Astrocyte (in vitro differentiated cells and primary cell): ENCODE results near the gene CHCHD4. TPM values are rescaled to one million over a fixed set of nuclear protein-coding genes. Genes with fewer than 3 reads are reported as not detected.

Experiments used
- DNase-seq: peaks from one replicate; pipeline ENCODE4 v3.0.0-alpha.2; 2010; ENCODE audit warnings: low read depth
- FAIRE-seq: peaks from 2 replicates; lab custom pipeline; 2011; peaks lifted over from hg19 to GRCh38; lab: Jason Lieb, UNC
- H2AFZ ChIP-seq: 2 replicates; pipeline ENCODE4 v1.6.0; 2012; ENCODE audit warnings: low read depth, low read length, inconsistent platforms
- H3K27ac ChIP-seq: 2 replicates; pipeline ENCODE4 v1.5.1; 2011; ENCODE audit warnings: low read depth, low read length, inconsistent platforms
- H3K27me3 ChIP-seq: 2 replicates; pipeline ENCODE4 v1.6.0; 2011; ENCODE audit warnings: low read length, inconsistent platforms; ENCODE audit not compliant: insufficient read depth
- H3K36me3 ChIP-seq: 2 replicates; pipeline ENCODE4 v1.5.1; 2011; ENCODE audit warnings: low read length, inconsistent platforms; ENCODE audit not compliant: insufficient read depth
- H3K4me1 ChIP-seq: 2 replicates; pipeline ENCODE4 v1.5.1; 2011; ENCODE audit warnings: low read length, inconsistent platforms; ENCODE audit not compliant: insufficient read depth
- H3K4me2 ChIP-seq: 2 replicates; pipeline ENCODE4 v1.6.0; 2012; ENCODE audit warnings: low read length, inconsistent platforms
- H3K4me3 ChIP-seq: 2 replicates; pipeline ENCODE4 v1.5.1; 2011; ENCODE audit warnings: low read depth, mild to moderate bottlenecking, low read length, inconsistent platforms; ENCODE audit not compliant: insufficient read depth
- H3K79me2 ChIP-seq: 2 replicates; pipeline ENCODE4 v1.6.0; 2012; ENCODE audit warnings: mild to moderate bottlenecking, low read length, inconsistent platforms; ENCODE audit not compliant: insufficient read depth
- H3K9ac ChIP-seq: 2 replicates; pipeline ENCODE4 v1.6.0; 2012; ENCODE audit warnings: mild to moderate bottlenecking, low read length, inconsistent platforms
- H3K9me3 ChIP-seq: 2 replicates; pipeline ENCODE4 v1.5.1; 2012; ENCODE audit warnings: low read depth, mild to moderate bottlenecking, low read length, inconsistent platforms; ENCODE audit not compliant: insufficient read depth
- H4K20me1 ChIP-seq: 2 replicates; pipeline ENCODE4 v1.6.0; 2012; ENCODE audit warnings: low read length, inconsistent platforms; ENCODE audit not compliant: insufficient read depth
- H3K27ac Mint-ChIP-seq: one replicate; pipeline ENCODE4 v1.8.0; 2021; ENCODE audit warnings: mild to moderate bottlenecking, mixed read lengths; ENCODE audit not compliant: unreplicated experiment
- H3K27me3 Mint-ChIP-seq: one replicate; pipeline ENCODE4 v1.8.0; 2021; ENCODE audit warnings: low read depth, mixed read lengths; ENCODE audit not compliant: unreplicated experiment
- H3K36me3 Mint-ChIP-seq: one replicate; pipeline ENCODE4 v1.8.0; 2021; ENCODE audit warnings: low read depth, mixed read lengths; ENCODE audit not compliant: unreplicated experiment
- H3K4me1 Mint-ChIP-seq: one replicate; pipeline ENCODE4 v1.8.0; 2021; ENCODE audit warnings: low read depth, mixed read lengths; ENCODE audit not compliant: unreplicated experiment
- H3K4me3 Mint-ChIP-seq: one replicate; pipeline ENCODE4 v1.8.0; 2021; ENCODE audit warnings: mild to moderate bottlenecking, moderate library complexity, mixed read lengths; ENCODE audit not compliant: unreplicated experiment
- H3K9me3 Mint-ChIP-seq: one replicate; pipeline ENCODE4 v1.8.0; 2021; ENCODE audit warnings: mild to moderate bottlenecking, mixed read lengths; ENCODE audit not compliant: unreplicated experiment
- CTCF ChIP-seq: IDR thresholded peaks from 2 replicates; pipeline ENCODE4 v1.5.1; 2011; ENCODE audit warnings: low read depth, mild to moderate bottlenecking, inconsistent platforms, low read length, moderate library complexity; ENCODE audit not compliant: insufficient read depth
- EZH2 ChIP-seq: IDR thresholded peaks from 2 replicates; pipeline ENCODE4 v1.6.1; 2012; ENCODE audit warnings: mild to moderate bottlenecking, low read length, inconsistent platforms; ENCODE audit not compliant: insufficient read depth
- total RNA-seq: library from RNA; stranded (reverse); gene quantifications from 2 replicates; pipeline ENCODE4 v1.2.1, GENCODE V29; 2021

CHCHD4 gene
- total RNA-seq, 1 donor from 2014 or later: 10.3 TPM

- no peaks in the 10 kb centered on the region for H3K79me2 ChIP-seq
- Mint-ChIP-seq H3K27me3 (no peaks in the 10 kb centered on the region), H3K9me3 (no peaks in the 10 kb centered on the region), H3K27ac (no peak overlapping the region), H3K4me1 (peaks cover 41% of the 10 kb centered on the region), H3K36me3 (peaks cover 16% of the 10 kb centered on the region), H3K4me3 (no peak overlapping the region)
- peaks cover 30% of the 10 kb centered on the region for H3K4me1 ChIP-seq
- no peaks in the 10 kb centered on the region for H3K9me3 ChIP-seq
- H3K9ac ChIP-seq: no peak overlapping the region
- DNase-seq (no peak), FAIRE-seq (no peak)
- H4K20me1 ChIP-seq: peaks cover 3% of the 10 kb centered on the region
- no peak for TF ChIP-seq CTCF
- TF ChIP-seq EZH2: no peak
- no peak overlapping the region for H3K4me3 ChIP-seq
- H3K36me3 ChIP-seq: peaks cover 17% of the 10 kb centered on the region
- no peak overlapping the region for H3K27ac ChIP-seq
- no peak overlapping the region for H2AFZ ChIP-seq
- no peak overlapping the region for H3K4me2 ChIP-seq
- H3K27me3 ChIP-seq: no peaks in the 10 kb centered on the region
These were observed 17.1 kb upstream of the CHCHD4 start for GRCh38 chr3:14141602-14142341.

- peak; percentile 25 for DNase-seq
- Histone ChIP-seq H3K27ac (no peak overlapping the region), H3K9ac (no peak overlapping the region), H4K20me1 (peaks cover 3% of the 10 kb centered on the region), H3K36me3 (peaks cover 18% of the 10 kb centered on the region), H2AFZ (no peak overlapping the region), H3K4me3 (no peak overlapping the region), H3K79me2 (no peaks in the 10 kb centered on the region), H3K4me2 (no peak overlapping the region), H3K27me3 (no peaks in the 10 kb centered on the region), H3K9me3 (no peaks in the 10 kb centered on the region), H3K4me1 (peaks cover 30% of the 10 kb centered on the region)
- no peaks in the 10 kb centered on the region for H3K9me3 Mint-ChIP-seq
- H3K27me3 Mint-ChIP-seq: no peaks in the 10 kb centered on the region
- H3K27ac Mint-ChIP-seq: no peak overlapping the region
- FAIRE-seq: no peak
- TF ChIP-seq CTCF (no peak), EZH2 (no peak)
- H3K4me1 Mint-ChIP-seq: peaks cover 37% of the 10 kb centered on the region
- no peak overlapping the region for H3K4me3 Mint-ChIP-seq
- peaks cover 16% of the 10 kb centered on the region for H3K36me3 Mint-ChIP-seq
These were observed 16.5 kb upstream of the CHCHD4 start for GRCh38 chr3:14141144-14141543.

- H3K4me3 ChIP-seq: no peak overlapping the region
- no peak overlapping the region for H3K9ac ChIP-seq
- no peaks in the 10 kb centered on the region for H3K27me3 Mint-ChIP-seq
- H2AFZ ChIP-seq: no peak overlapping the region
- H3K79me2 ChIP-seq: no peaks in the 10 kb centered on the region
- H3K9me3 ChIP-seq: no peaks in the 10 kb centered on the region
- H3K27me3 ChIP-seq: no peaks in the 10 kb centered on the region
- H3K4me3 Mint-ChIP-seq: no peak overlapping the region
- FAIRE-seq (no peak), DNase-seq (no peak)
- peaks cover 3% of the 10 kb centered on the region for H4K20me1 ChIP-seq
- no peaks in the 10 kb centered on the region for H3K9me3 Mint-ChIP-seq
- H3K36me3 ChIP-seq: peaks cover 22% of the 10 kb centered on the region
- H3K36me3 Mint-ChIP-seq: peaks cover 21% of the 10 kb centered on the region
- H3K4me2 ChIP-seq: no peak overlapping the region
- H3K4me1 ChIP-seq: peaks cover 28% of the 10 kb centered on the region
- H3K27ac ChIP-seq: no peak overlapping the region
- H3K4me1 Mint-ChIP-seq: peaks cover 35% of the 10 kb centered on the region
- TF ChIP-seq EZH2: no peak
- TF ChIP-seq CTCF: no peak
- H3K27ac Mint-ChIP-seq: peak overlapping the region; percentile 66
These were observed 16.0 kb upstream of the CHCHD4 start for GRCh38 chr3:14140668-14141067.
